ENCODE measurements around the gene OSBP2. TPM values are rescaled to one million over a fixed set of nuclear protein-coding genes. Genes with fewer than 3 reads are reported as not detected.
A peak's percentile ranks its signal among the peaks of the same experiment; 100 is the strongest.

OSBP2 gene
- total and polyA plus RNA-seq, 2 of the 13 experiments (the other 11 are each of a cell fraction or from before 2014, with no cell fraction given) = 5.0 to 7.7 TPM

- TF ChIP-seq STAT6 (CRISPR knock-in tag; IDR thresholded peaks at IDR 0.05; ENCODE audit: borderline replicate concordance) = no peak
- TF ChIP-seq ZNF10 (CRISPR knock-in tag; IDR thresholded peaks at IDR 0.05; ENCODE audit: borderline replicate concordance, low read depth) = no peak
- no peak for TF ChIP-seq CSRNP1 (CRISPR knock-in tag; IDR thresholded peaks at IDR 0.05)
- peak; percentile 82 for TF ChIP-seq RARA (CRISPR knock-in tag; IDR thresholded peaks at IDR 0.05)
- no peak for TF ChIP-seq MATR3 (CRISPR knock-in tag; IDR thresholded peaks at IDR 0.05)
- TF ChIP-seq SETDB1 (CRISPR knock-in tag; IDR thresholded peaks at IDR 0.05; ENCODE audit: borderline replicate concordance) = no peak
- peak; percentile 59; the same call in 1 of the 2 replicates for TF ChIP-seq ZBTB7A (CRISPR knock-in tag; IDR thresholded peaks at IDR 0.05)
- no peak for TF ChIP-seq ATF5 (CRISPR knock-in tag; IDR thresholded peaks at IDR 0.05; ENCODE audit: low read depth)
- TF ChIP-seq HMGXB3 (CRISPR knock-in tag; IDR thresholded peaks at IDR 0.05; ENCODE audit: borderline replicate concordance) = no peak
- no peak for TF ChIP-seq JUND (CRISPR knock-in tag; IDR thresholded peaks at IDR 0.05)
- TF ChIP-seq ZNF343 (CRISPR knock-in tag; IDR thresholded peaks at IDR 0.05) = peak; percentile 49; the same call in 1 of the 2 replicates
- 0 out of 2 replicates have a peak, but pooled peaks have one; percentile 44 for TF ChIP-seq ZKSCAN8 (CRISPR knock-in tag; IDR thresholded peaks at IDR 0.05; ENCODE audit: borderline replicate concordance)
- TF ChIP-seq ELF3 (CRISPR knock-in tag; IDR thresholded peaks at IDR 0.05) = 0 out of 2 replicates have a peak, but pooled peaks have one; percentile 26
- no peak for TF ChIP-seq ZNF557 (CRISPR knock-in tag; IDR thresholded peaks at IDR 0.05)
- no peak for TF ChIP-seq CREB3 (CRISPR knock-in tag; IDR thresholded peaks at IDR 0.05)
- no peak; the same call in 1 of the 2 replicates for TF ChIP-seq PPARG (CRISPR knock-in tag; conservative IDR thresholded peaks at IDR 0.05)
Observed at GRCh38 chr22:30863081-30863833, 168.6 kb downstream of the OSBP2 start (continued).
